SJSA1 (cell line): ENCODE data around the gene HMHB1. TPM values are rescaled to one million over a fixed set of nuclear protein-coding genes. Genes with fewer than 3 reads are reported as not detected.
"Not testable (repeated sequence)": the region's sequence is repeated elsewhere in the genome, so short reads cannot be mapped to it uniquely, and the experiment has no call there.

Experiments
- DNase-seq, 2 experiments: peaks; one replicate each; pipeline ENCODE4 v3.0.0-alpha.2; 2015 to 2020; ENCODE audit warnings: low spot score in 2 of 2, low read depth in 1 of 2
- H3K27ac ChIP-seq: fragments of 250-450 bp; sonication (Bioruptor Pico); 2 replicates; pipeline ENCODE4 v1.5.1; 2020; ENCODE audit warnings: mild to moderate bottlenecking, moderate library complexity
- H3K27me3 ChIP-seq: fragments of 250-450 bp; sonication (Bioruptor Pico); replicated peaks from 2 replicates; pipeline ENCODE4 v1.5.1; 2020; ENCODE audit warnings: mild to moderate bottlenecking, moderate library complexity
- H3K36me3 ChIP-seq: fragments of 250-450 bp; sonication (Bioruptor Pico); 2 replicates; pipeline ENCODE4 v1.5.1; 2020; ENCODE audit warnings: mild to moderate bottlenecking
- H3K4me1 ChIP-seq: fragments of 250-450 bp; sonication (Bioruptor Pico); replicated peaks from 2 replicates; pipeline ENCODE4 v1.6.1; 2021; ENCODE audit warnings: mild to moderate bottlenecking
- H3K4me3 ChIP-seq: fragments of 250-450 bp; sonication (Bioruptor Pico); 2 replicates; pipeline ENCODE4 v1.5.1; 2020; ENCODE audit warnings: mild to moderate bottlenecking
- H3K9me3 ChIP-seq: fragments of 250-450 bp; sonication (Bioruptor Pico); replicated peaks from 2 replicates; pipeline ENCODE4 v1.5.1; 2020; ENCODE audit warnings: mild to moderate bottlenecking
- total RNA-seq: library from RNA; depleted of rRNA; stranded (reverse); fragments of >200 nt; shearing (Covaris generic); gene quantifications from 2 replicates; pipeline ENCODE4 v1.2.3, GENCODE V29; 2014

Gene HMHB1
- total RNA-seq, 1 experiment from 2014 or later: not detected

DNA sequence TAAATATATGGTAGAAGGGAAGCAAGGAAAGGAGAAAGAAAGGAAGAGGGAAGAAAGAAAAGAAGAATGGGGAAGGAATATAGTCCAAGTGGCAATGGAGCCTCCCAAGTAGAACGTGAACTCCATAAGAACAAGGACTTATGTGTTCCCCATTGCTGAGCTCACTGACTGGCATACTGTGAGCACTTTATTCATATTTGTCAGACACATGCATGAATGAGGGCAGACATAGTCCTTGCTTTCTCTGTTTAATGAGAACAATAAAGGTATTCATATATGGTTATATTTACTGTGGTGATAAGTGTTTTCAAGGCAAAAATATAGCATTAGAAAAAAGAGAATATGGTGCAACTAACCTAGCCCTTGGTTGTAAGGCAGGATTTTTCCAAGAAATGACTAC is 23.6 kb upstream of the HMHB1 start:
- no peak overlapping the region for H3K4me3 ChIP-seq
- peaks cover 18% of the 10 kb centered on the region for H3K4me1 ChIP-seq
- H3K36me3 ChIP-seq: no peaks in the 10 kb centered on the region
- H3K27me3 ChIP-seq: no peaks in the 10 kb centered on the region
- no peak overlapping the region for H3K27ac ChIP-seq
- no peaks in the 10 kb centered on the region for H3K9me3 ChIP-seq
- DNase-seq: no peak

DNA sequence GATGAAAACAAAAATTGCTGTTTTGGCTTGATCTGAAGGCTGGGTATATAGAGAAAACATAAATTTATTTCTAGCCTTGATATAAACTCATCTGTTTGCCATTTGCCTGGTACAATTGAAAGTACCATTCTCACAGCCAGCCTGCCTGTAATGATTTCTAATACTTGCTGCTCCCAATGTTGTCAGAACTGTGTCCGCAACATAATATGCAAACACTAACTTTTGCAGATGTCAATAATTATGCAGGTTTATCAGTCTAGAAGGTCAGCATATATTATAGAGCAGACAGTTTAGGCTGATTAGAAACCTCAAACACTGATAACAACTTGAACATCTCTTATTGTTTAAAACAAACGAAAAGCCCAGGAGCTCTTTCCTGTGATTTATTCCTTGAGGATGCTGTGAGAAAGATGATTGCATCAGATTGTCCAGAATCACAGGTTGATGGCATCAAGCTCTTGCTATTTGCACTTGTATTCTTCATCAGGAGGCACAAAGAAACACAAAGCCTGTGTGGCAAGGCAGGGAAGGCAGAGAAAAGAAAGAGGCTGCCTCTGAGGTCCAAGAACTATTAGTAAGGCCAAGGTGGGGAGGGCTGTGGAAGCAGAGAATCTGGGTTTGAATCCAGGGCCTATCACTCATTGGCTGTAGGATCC is 21.4 kb upstream of the HMHB1 start:
- Histone ChIP-seq H3K9me3 (no peaks in the 10 kb centered on the region), H3K36me3 (no peaks in the 10 kb centered on the region), H3K4me1 (peaks cover 17% of the 10 kb centered on the region), H3K27me3 (no peaks in the 10 kb centered on the region), H3K4me3 (no peak overlapping the region), H3K27ac (no peak overlapping the region)
- DNase-seq: no peak

DNA sequence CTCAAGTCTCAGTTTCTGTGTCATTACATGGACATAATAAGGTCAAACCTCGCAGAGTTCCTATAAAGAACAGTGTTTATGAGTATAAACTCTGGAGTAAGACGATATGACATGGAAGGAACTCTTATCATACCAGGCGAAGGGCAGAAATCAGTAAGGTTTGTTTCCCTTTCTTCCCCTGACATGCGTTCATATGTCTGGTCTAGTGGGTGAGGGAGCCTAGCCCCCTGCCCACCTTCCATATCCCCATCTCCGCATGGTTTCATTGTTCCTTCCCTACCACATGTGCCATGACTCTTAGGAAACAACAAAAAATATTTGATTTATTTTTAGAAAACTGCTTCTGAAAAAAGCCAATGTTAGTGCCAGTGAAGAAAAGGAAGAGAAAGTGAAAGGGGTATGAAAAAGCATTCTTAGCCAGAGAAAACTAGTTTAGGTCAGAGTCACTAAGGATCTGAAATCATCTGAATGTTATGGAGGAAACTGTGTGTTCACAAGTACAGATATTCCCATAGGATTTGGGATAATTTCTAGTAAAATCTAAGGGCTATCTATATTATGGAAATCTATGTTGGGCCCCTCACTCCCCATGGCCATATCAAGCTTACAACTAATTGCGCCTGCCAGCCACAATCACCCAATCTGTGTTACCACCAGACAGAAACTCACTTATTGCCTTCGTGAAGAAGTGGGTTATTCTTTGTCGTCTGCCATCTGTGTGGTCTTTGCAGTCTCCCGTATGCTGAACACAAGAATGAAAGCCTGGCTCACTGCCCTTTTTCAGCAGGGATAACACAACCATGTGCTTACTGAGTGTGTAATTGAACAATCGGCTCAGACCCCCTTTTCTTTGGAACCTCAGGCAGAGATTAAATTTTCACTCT is 19.9 kb upstream of the HMHB1 start:
- H3K36me3 ChIP-seq: no peaks in the 10 kb centered on the region
- peak; percentile 58 to 75 for DNase-seq
- no peaks in the 10 kb centered on the region for H3K27me3 ChIP-seq
- H3K4me1 ChIP-seq: peaks cover 25% of the 10 kb centered on the region
- H3K9me3 ChIP-seq: no peaks in the 10 kb centered on the region
- peak overlapping the region; percentile 13; the same call in 1 of the 2 replicates for H3K27ac ChIP-seq
- H3K4me3 ChIP-seq: no peak overlapping the region

DNA sequence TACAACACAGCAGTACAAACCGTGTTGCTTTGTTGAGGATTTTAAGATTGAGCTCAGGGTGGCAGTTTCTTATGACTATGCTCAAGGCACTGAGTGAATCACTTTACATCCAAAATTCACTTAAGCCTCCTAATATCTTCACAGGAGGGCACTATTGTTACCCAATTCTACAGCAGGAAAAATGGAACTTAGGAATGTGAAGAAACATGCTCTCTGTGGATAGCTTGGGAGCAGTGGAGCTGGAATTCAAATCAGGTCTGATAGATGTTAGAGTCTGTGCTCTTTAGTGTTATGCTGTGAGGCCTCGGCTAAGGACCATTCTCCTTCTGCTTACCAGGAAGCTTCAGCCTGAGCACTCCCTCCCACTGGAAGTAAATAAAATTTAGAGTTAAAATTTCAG is 18.7 kb upstream of the HMHB1 start:
- Histone ChIP-seq H3K4me1 (peaks cover 25% of the 10 kb centered on the region), H3K27ac (no peak overlapping the region), H3K27me3 (no peaks in the 10 kb centered on the region), H3K36me3 (no peaks in the 10 kb centered on the region), H3K4me3 (no peak overlapping the region), H3K9me3 (no peaks in the 10 kb centered on the region)
- DNase-seq: no peak

DNA sequence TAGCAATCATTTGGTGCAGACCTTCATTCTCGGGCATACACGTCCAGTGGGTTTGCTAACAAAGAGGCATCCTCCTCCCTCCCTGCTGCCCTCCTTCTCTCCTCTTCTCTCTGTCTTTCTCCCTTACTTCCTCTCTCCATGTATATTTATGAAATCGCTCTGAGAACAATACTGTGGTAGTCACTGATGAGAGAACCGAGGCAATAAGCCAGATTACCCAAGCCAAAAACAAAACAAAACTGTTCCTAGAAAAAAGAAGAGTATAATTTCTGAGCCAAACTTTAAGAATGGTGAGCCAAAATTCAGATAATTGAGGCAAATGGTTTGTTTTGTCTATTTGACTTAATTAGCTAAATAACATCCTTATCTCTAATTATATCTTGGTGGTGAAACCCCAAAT is 15.8 kb upstream of the HMHB1 start:
- H3K36me3 ChIP-seq: no peaks in the 10 kb centered on the region
- H3K4me3 ChIP-seq: no peak overlapping the region
- H3K4me1 ChIP-seq: peaks cover 25% of the 10 kb centered on the region
- peak in 1 of 2 experiments; percentile 37 for DNase-seq
- H3K27ac ChIP-seq: no peak overlapping the region
- no peaks in the 10 kb centered on the region for H3K27me3 ChIP-seq
- H3K9me3 ChIP-seq: no peaks in the 10 kb centered on the region

DNA sequence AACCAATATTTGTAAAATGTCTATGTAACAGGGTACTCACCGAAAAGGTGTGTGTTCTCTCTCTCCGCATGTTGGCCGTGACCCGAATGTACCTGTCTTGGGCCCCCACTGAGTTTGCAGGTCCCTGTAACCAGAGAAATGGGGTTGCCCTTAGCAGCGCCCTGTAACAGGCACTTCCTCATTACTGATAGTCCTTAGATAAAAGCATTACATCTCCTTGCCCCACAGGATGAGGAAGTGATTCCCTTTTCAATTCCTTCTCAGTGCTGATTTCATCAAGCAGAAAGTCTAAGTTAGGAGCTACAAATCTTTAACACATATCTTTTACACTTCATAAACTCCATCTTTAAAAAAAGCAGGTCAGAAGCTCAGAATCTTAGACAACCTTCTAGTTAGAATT is 15.2 kb upstream of the HMHB1 start:
- H3K4me1 ChIP-seq: peaks cover 24% of the 10 kb centered on the region
- H3K27ac ChIP-seq: no peak overlapping the region
- no peak for DNase-seq
- no peaks in the 10 kb centered on the region for H3K36me3 ChIP-seq
- H3K9me3 ChIP-seq: no peaks in the 10 kb centered on the region
- no peak overlapping the region for H3K4me3 ChIP-seq
- no peaks in the 10 kb centered on the region for H3K27me3 ChIP-seq

DNA sequence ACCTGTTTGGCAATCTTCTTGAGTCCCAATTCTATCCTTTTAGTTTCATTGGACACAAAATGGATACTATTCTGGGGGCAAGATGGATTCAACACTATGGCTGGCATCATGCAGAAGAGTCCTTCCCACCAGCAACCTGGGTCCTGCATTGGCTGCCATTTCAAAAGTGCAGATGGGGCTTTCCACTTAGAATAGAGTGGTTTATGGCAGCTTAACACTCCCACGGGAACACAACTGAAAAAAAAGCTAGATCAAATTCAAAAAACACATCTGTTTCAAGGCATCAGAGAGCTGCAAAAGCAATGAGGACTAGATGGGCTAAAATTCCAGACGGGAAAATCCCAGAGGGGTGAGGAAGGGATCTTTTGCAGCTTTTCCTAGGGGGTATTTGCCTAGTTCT is 11.2 kb upstream of the HMHB1 start:
- no peaks in the 10 kb centered on the region for H3K36me3 ChIP-seq
- H3K27ac ChIP-seq: no peak overlapping the region
- H3K9me3 ChIP-seq: no peaks in the 10 kb centered on the region
- no peaks in the 10 kb centered on the region for H3K27me3 ChIP-seq
- DNase-seq: no peak
- no peak overlapping the region for H3K4me3 ChIP-seq
- H3K4me1 ChIP-seq: peaks cover 8% of the 10 kb centered on the region

DNA sequence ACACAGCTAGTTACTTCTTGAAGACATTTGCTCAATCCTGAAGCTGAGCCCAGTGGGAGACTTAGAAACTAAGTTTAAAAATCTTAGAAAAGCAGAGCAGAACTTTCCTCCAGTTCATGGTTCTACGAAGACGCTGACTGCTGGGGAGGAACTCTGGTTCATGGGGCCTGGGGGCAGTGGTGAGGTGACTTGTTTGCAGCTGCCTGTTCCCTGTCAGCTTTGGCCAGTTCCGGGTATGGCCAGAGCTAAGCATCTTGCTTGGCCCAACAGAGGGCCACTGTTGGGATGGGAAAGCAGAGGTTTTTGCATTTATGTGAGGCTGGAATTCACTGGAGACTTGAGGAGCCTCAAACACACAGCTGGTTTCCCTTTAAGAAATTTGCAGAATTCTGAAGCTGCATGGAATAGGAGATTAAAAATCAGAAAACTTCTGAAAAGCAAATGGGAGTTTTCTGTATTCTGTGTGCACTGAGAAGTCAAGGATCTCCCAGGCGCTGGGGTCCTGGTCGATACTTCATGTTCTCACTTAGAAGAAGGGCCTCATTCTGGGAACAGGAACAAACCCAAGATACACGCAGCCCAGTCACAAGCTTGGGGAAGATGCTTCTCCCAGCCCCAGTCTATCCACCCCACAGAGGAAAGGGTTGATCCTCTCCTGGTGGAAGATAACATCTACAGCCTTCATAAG is 10.6 kb upstream of the HMHB1 start:
- Histone ChIP-seq H3K27me3 (no peaks in the 10 kb centered on the region), H3K9me3 (no peaks in the 10 kb centered on the region), H3K4me1 (peaks cover 1% of the 10 kb centered on the region), H3K36me3 (no peaks in the 10 kb centered on the region), H3K27ac (no peak overlapping the region), H3K4me3 (no peak overlapping the region)
- DNase-seq: no peak

DNA sequence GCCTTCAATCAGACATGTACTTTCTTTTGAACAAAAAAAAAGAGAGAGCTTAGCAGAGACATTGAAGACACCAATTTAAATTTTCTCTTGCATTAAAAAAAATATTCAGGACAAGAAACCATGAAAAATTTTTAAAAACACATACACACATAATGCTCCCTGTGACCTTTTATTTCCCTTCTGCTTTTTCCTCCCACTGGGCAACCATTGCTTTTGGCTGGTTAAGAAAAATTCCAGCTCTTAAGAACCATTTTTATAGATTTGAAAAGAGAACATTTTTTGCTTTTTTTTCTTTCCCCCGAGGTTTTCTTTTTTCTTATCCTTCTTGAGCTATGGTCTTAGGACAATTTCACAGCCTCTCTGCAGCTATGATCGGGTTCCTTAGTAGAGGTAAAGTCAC is 6.1 kb upstream of the HMHB1 start:
- Histone ChIP-seq H3K36me3 (no peaks in the 10 kb centered on the region), H3K4me3 (no peak overlapping the region)
- no peak for DNase-seq

DNA sequence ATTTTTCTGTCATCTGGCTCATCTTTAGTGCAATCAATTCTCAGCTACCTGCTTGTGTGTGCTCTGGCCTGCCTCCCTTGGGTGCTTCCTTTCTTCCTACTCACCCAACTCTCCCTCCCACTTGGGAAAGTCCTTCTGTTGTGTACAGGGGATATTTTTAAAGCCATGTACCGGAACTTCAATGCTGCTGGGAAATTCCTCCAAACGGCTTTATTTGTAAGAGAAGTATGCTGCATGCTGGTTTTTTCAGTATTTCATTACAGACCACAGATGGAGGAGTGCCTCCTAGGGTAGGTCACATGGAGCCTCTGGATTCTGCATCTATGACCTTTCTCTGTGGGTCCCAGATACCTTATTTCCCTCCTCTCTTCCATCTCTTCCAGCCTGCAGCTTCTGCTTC is 5.4 kb upstream of the HMHB1 start:
- Histone ChIP-seq H3K9me3 (peaks cover 2% of the 10 kb centered on the region; the same call in 1 of the 2 replicates), H3K36me3 (no peaks in the 10 kb centered on the region), H3K4me3 (no peak overlapping the region), H3K27ac (no peak overlapping the region), H3K4me1 (no peaks in the 10 kb centered on the region), H3K27me3 (no peaks in the 10 kb centered on the region)
- DNase-seq: no peak

More for the DNA sequence above, 6.1 kb upstream of the HMHB1 start:
- Histone ChIP-seq H3K9me3 (peaks cover 2% of the 10 kb centered on the region; the same call in 1 of the 2 replicates), H3K27ac (no peak overlapping the region), H3K4me1 (no peaks in the 10 kb centered on the region), H3K27me3 (no peaks in the 10 kb centered on the region)

DNA sequence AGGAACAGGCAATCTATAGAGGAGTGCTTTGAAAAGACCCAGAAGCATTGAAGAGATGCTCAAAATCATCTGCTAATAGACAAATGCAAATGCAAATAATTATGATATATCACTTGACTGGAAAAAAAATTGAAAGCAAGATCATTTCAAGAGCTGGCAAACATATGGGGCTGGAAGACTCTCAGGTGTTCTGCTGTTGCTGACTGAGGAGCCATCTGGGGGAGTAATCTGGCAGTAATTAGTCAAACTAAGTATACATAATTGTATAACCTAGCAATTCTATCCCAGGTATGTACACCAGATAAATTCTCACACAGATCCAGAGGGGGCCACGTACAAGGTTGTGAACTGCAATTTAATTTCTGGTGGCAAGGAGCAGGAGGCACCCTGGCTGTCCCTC is 4.6 kb upstream of the HMHB1 start:
- Histone ChIP-seq H3K27ac (no peak overlapping the region), H3K9me3 (peaks cover 2% of the 10 kb centered on the region; the same call in 1 of the 2 replicates), H3K4me3 (no peak overlapping the region), H3K27me3 (no peaks in the 10 kb centered on the region), H3K36me3 (no peaks in the 10 kb centered on the region), H3K4me1 (no peaks in the 10 kb centered on the region)
- DNase-seq: no peak

DNA sequence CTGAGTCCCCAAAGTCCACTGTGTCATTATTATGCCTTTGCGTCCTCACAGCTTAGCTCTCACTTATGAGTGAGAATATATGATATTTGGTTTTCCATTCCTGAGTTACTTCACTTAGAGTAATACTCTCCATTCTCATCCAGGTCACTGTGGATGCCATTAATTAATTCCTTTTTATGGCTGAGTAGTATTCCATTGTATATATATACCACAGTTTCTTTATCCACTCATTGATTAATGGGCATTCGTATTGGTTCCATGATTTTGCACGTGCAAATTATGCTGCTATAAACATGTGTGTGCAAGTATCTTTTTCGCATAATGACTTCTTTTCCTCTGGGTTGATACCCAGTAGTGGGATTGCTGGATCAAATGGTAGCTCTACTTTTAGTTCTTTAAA is 4.4 kb downstream of the HMHB1 start:
- H3K9me3 ChIP-seq, DNase-seq, H3K27ac ChIP-seq, H3K27me3 ChIP-seq, H3K4me1 ChIP-seq, H3K4me3 ChIP-seq, H3K36me3 ChIP-seq: not testable (repeated sequence)

DNA sequence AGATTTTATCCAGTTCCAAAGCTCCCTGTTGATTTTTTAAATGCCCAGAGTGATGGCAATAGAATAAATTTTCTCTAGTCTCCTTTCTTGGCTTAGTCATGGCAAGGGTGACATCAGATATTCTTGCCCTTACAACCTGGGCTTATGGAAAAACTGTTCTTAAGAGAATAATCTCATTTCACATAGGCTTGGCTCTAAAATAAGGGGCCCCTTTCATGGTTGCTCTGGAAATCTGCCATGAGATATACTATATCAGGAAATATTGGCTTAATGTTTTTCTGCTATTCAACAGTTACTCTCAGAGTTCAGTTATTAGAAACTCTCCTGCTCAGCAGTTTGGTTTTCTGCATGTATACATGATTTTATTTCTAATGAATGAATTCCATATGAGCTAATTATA is 7.8 kb downstream of the HMHB1 start:
- Histone ChIP-seq H3K9me3 (no peaks in the 10 kb centered on the region), H3K4me1 (no peaks in the 10 kb centered on the region), H3K27ac (no peak overlapping the region), H3K4me3 (no peak overlapping the region), H3K27me3 (no peaks in the 10 kb centered on the region), H3K36me3 (no peaks in the 10 kb centered on the region)
- DNase-seq: no peak

DNA sequence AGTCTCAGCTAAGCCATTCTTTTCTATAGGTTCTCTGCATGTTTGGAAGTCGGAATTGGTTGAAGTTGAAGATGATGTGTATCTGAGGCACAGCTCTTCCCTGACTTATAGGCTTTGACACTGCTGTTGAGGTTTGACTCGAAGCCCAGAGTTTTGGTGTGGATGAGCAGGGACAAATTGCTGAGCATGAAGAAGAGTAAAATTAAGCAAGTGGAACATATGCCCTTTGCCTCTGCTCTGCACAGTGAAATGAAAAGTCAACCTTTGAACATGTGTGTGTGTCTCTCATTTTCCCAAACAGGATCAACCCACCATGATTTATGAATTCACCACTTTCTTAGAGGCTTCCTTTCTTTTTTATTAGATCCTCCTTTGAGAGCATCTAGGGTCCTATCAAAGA is 8.5 kb downstream of the HMHB1 start:
- H3K4me3 ChIP-seq: no peak overlapping the region
- H3K27ac ChIP-seq: no peak overlapping the region
- H3K4me1 ChIP-seq: no peaks in the 10 kb centered on the region
- H3K36me3 ChIP-seq: no peaks in the 10 kb centered on the region
- H3K9me3 ChIP-seq: no peaks in the 10 kb centered on the region
- DNase-seq: no peak
- H3K27me3 ChIP-seq: no peaks in the 10 kb centered on the region
